HG03342 (cell line): Measurements from ENCODE around the gene IP6K3.

Experiments used
- ATAC-seq: cut with Tn5 transposase; IDR thresholded peaks from one replicate; pipeline ENCODE4 v1.9.1; 2021; ENCODE audit warnings: mild to moderate bottlenecking, moderate library complexity; ENCODE audit not compliant: unreplicated experiment

Gene IP6K3

GRCh38 chr6:33744001-33744848 lies 2.5 kb downstream of the IP6K3 start:
- ATAC-seq, result no peak

- ATAC-seq, result no peak
These were observed 3.9 kb downstream of the IP6K3 start for GRCh38 chr6:33742837-33743236.

- no peak for ATAC-seq
These were observed 4.6 kb downstream of the IP6K3 start for GRCh38 chr6:33742092-33742491.

- ATAC-seq, result no peak
These were observed 5.9 kb downstream of the IP6K3 start for GRCh38 chr6:33740794-33741193.

GRCh38 chr6:33740204-33740608 lies 6.5 kb downstream of the IP6K3 start:
- ATAC-seq, result no peak

- ATAC-seq, result no peak
These were observed 7.1 kb downstream of the IP6K3 start for GRCh38 chr6:33739571-33739970.

- no peak for ATAC-seq
These were observed 7.8 kb downstream of the IP6K3 start for GRCh38 chr6:33738879-33739278.

- no peak for ATAC-seq
These were observed 8.6 kb downstream of the IP6K3 start for GRCh38 chr6:33738153-33738552.

- ATAC-seq, result no peak
These were observed 9.3 kb downstream of the IP6K3 start for GRCh38 chr6:33737267-33738026.

- ATAC-seq, result no peak
These were observed 11.5 kb downstream of the IP6K3 start for GRCh38 chr6:33735216-33735615.

- ATAC-seq, result no peak
These were observed 13.0 kb downstream of the IP6K3 start for GRCh38 chr6:33733709-33734007.

GRCh38 chr6:33732817-33733708 lies 13.6 kb downstream of the IP6K3 start:
- no peak for ATAC-seq

- no peak for ATAC-seq
These were observed 14.3 kb downstream of the IP6K3 start for GRCh38 chr6:33732385-33732784.

GRCh38 chr6:33731751-33732282 lies 14.9 kb downstream of the IP6K3 start:
- no peak for ATAC-seq

- no peak for ATAC-seq
These were observed 15.7 kb downstream of the IP6K3 start for GRCh38 chr6:33731035-33731434.

- ATAC-seq, result no peak
These were observed 16.1 kb downstream of the IP6K3 start for GRCh38 chr6:33730611-33731010.

GRCh38 chr6:33729059-33729458 lies 17.6 kb downstream of the IP6K3 start:
- ATAC-seq, result no peak

- no peak for ATAC-seq
These were observed 18.3 kb downstream of the IP6K3 start for GRCh38 chr6:33728438-33728837.

- ATAC-seq, result no peak
These were observed 18.8 kb downstream of the IP6K3 start for GRCh38 chr6:33727932-33728331.

GRCh38 chr6:33727126-33727525 lies 19.6 kb downstream of the IP6K3 start:
- ATAC-seq, result no peak

- ATAC-seq, result no peak
These were observed 20.0 kb downstream of the IP6K3 start for GRCh38 chr6:33726696-33727095.
